ENCODE data around the gene TP53BP1.

The TP53BP1 gene

DNA sequence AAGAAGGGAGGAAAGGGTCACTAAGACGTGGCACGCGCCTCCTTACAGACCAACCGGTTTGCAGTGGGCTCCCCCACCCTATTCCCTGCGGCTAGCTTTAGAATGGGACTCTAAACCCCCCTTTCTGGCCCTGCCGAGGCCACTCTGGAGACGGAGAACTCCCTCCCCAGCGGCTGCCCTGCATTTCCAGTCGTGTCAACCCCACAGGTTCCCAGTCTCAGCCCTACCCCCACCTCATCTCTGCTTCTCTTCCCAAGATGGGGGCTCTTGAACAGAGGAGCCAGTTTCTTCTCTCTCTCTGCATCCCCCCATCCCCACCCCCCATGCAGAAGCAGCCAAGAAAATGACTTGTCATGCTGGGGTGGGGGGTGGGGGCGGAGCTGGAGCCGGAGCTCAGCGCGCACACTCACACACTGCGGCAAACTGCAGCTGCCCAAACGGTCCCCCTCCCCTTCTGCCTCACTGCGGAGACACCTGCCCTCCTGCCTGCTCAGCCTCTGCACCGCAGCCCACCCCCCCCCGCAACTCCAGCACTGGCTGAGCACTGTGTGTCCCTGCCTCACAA lies 25.3 kb upstream of the TP53BP1 start:
- H2BK120ac ChIP-seq (ENCODE audit: low read depth, low read length), result no peak overlapping the region
- H3K4me1 ChIP-seq (ENCODE audit: control insufficient read depth, insufficient read depth, low read depth, low read length), result peaks cover 24% of the 10 kb centered on the region
- no peak overlapping the region for H2BK5ac ChIP-seq (ENCODE audit: low read depth, low read length, poor library complexity, severe bottlenecking)
- peaks cover 28 to 35% of the 10 kb centered on the region in 2 experiments for H3K36me3 ChIP-seq (ENCODE audit: control insufficient read depth in 1 of 2, insufficient read depth in 2 of 2, low read depth in 1 of 2, low read length in 2 of 2)
- H4K91ac ChIP-seq (ENCODE audit: low read length), result peak overlapping the region; percentile 54
- peaks cover 32% of the 10 kb centered on the region for H3K79me1 ChIP-seq (replicated peaks; ENCODE audit: low read length, poor library complexity, severe bottlenecking)
- H3K27me3 ChIP-seq (ENCODE audit: control insufficient read depth in 1 of 2, insufficient read depth in 1 of 2, low read length in 2 of 2), result no peaks in the 10 kb centered on the region
- H3K18ac ChIP-seq (ENCODE audit: low read depth in 1 of 2, low read length in 2 of 2), result peak overlapping the region; percentile 70 to 73
- no peak overlapping the region for H2AFZ ChIP-seq (ENCODE audit: low read depth, low read length)
- H3K9me3 ChIP-seq (ENCODE audit: control insufficient read depth, low read length), result no peaks in the 10 kb centered on the region
- DNase-seq, result peak; percentile 63
- no peak overlapping the region for H2AK5ac ChIP-seq (ENCODE audit: low read length, severe bottlenecking)
- peak overlapping the region; percentile 96 for H3K9ac ChIP-seq (ENCODE audit: low read length)
- H3K4me3 ChIP-seq (ENCODE audit: insufficient read depth in 1 of 2, low read depth in 1 of 2, low read length in 2 of 2), result peak overlapping the region; percentile 73 to 99
- peak overlapping the region; percentile 90 for H3K4me2 ChIP-seq (ENCODE audit: low read length, poor library complexity, severe bottlenecking)
- no peak overlapping the region for H2BK15ac ChIP-seq (ENCODE audit: low read depth, poor library complexity, severe bottlenecking)
- peak overlapping the region in 1 of 2 experiments; percentile 85 for H3K23ac ChIP-seq (ENCODE audit: low read length in 2 of 2)
- under 1% methylated on average over 17 of the region's 18 CpGs for WGBS
- peak overlapping the region; percentile 94 to 97 for H3K4ac ChIP-seq (ENCODE audit: low read depth in 1 of 2, low read length in 2 of 2)
- peak overlapping the region; percentile 59 for H3K27ac ChIP-seq (ENCODE audit: low read length, poor library complexity, severe bottlenecking)
- peak overlapping the region in 1 of 2 experiments; percentile 27 for H2BK12ac ChIP-seq (ENCODE audit: low read length in 2 of 2)
- peak overlapping the region; percentile 45 for H4K8ac ChIP-seq (ENCODE audit: low read length)
- peak overlapping the region in 1 of 2 experiments; percentile 94 for H3K14ac ChIP-seq (ENCODE audit: low read length in 2 of 2)

DNA sequence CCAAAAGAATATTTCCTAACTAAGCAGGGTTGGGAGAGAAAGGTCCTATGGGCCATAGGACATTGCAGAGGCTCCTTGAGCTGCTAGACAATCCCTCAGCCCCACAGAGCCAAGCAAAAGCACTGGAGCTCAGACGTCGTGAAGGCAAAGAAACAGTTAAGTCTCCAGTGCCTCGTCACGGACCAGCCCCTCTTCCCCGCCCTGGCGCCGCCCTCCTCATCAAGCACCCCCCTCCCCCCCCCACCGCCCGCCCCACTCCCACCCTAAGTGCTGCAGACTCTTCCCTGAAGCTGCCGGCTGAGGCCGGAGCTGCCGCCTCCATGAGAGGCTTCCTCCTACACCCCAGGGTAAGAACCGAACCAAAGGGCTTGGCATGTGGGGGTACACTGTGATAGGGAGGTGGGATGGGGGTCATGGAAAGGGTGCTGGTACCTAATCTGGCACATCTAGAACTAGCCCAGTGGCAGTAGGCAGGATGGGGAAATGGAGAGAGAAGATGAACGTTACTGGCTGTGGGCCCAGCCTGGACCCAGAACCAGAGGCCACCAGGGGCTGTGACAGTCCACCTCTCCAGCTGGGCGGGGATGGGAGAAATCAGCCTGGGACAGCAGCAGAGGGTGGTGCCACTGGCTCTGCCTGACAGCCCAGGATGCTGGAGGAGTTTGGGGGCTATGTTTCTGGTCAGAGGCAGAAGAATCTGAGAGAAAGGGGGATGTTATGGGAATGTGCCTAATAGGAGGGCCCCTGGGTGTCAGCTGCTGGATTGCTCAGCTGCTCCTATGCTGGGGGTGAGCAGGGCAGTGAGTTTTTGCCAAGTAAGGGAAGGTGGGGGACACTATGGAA lies 24.6 kb upstream of the TP53BP1 start, which contains the start of gene MAP1A:
Gene MAP1A (plus strand): TSS at position 255 of the 843 bp plus-strand sequence. CDS start 3,866 bp downstream, outside the sequence.
- H3K27me3 ChIP-seq (ENCODE audit: control insufficient read depth in 1 of 2, insufficient read depth in 1 of 2, low read length in 2 of 2), result peaks cover 0 to 2% of the 10 kb centered on the region in 2 experiments
- H3K4me2 ChIP-seq (ENCODE audit: low read length, poor library complexity, severe bottlenecking), result peak within 1 kb of the TSS; percentile 90
- peak within 1 kb of the TSS; percentile 75 for H2BK120ac ChIP-seq (ENCODE audit: low read depth, low read length)
- no peaks in the 10 kb centered on the region for H3K9me3 ChIP-seq (ENCODE audit: control insufficient read depth, low read length)
- H2AFZ ChIP-seq (ENCODE audit: low read depth, low read length), result peak within 1 kb of the TSS; percentile 56
- H3K18ac ChIP-seq (ENCODE audit: low read depth in 1 of 2, low read length in 2 of 2), result peak within 1 kb of the TSS; percentile 85 to 89
- H3K4me3 ChIP-seq (ENCODE audit: insufficient read depth in 1 of 2, low read depth in 1 of 2, low read length in 2 of 2), result peak within 1 kb of the TSS; percentile 73 to 99
- peak within 1 kb of the TSS; percentile 85 for H2BK15ac ChIP-seq (ENCODE audit: low read depth, poor library complexity, severe bottlenecking)
- peak within 1 kb of the TSS; percentile 94 to 97 for H3K4ac ChIP-seq (ENCODE audit: low read depth in 1 of 2, low read length in 2 of 2)
- peak within 1 kb of the TSS; percentile 3 to 85 for H3K23ac ChIP-seq (ENCODE audit: low read length in 2 of 2)
- peak within 1 kb of the TSS; percentile 70 for H4K91ac ChIP-seq (ENCODE audit: low read length)
- H2BK5ac ChIP-seq (ENCODE audit: low read depth, low read length, poor library complexity, severe bottlenecking), result no peak within 1 kb of the TSS
- peak within 1 kb of the TSS in 1 of 2 experiments; percentile 94 for H3K14ac ChIP-seq (ENCODE audit: low read length in 2 of 2)
- H3K36me3 ChIP-seq (ENCODE audit: control insufficient read depth in 1 of 2, insufficient read depth in 2 of 2, low read depth in 1 of 2, low read length in 2 of 2), result peaks cover 21 to 28% of the 10 kb centered on the region in 2 experiments
- H4K8ac ChIP-seq (ENCODE audit: low read length), result peak within 1 kb of the TSS; percentile 83
- WGBS, result 0% methylated on average over 3 of the region's 15 CpGs
- peaks cover 28% of the 10 kb centered on the region for H3K79me1 ChIP-seq (replicated peaks; ENCODE audit: low read length, poor library complexity, severe bottlenecking)
- peak within 1 kb of the TSS; percentile 59 for H3K27ac ChIP-seq (ENCODE audit: low read length, poor library complexity, severe bottlenecking)
- H2AK5ac ChIP-seq (ENCODE audit: low read length, severe bottlenecking), result peak within 1 kb of the TSS; percentile 43
- peaks cover 24% of the 10 kb centered on the region for H3K4me1 ChIP-seq (ENCODE audit: control insufficient read depth, insufficient read depth, low read depth, low read length)
- H2BK12ac ChIP-seq (ENCODE audit: low read length in 2 of 2), result peak within 1 kb of the TSS; percentile 78 to 99
- peak within 1 kb of the TSS; percentile 96 for H3K9ac ChIP-seq (ENCODE audit: low read length)
- DNase-seq, result peak; percentile 83

DNA sequence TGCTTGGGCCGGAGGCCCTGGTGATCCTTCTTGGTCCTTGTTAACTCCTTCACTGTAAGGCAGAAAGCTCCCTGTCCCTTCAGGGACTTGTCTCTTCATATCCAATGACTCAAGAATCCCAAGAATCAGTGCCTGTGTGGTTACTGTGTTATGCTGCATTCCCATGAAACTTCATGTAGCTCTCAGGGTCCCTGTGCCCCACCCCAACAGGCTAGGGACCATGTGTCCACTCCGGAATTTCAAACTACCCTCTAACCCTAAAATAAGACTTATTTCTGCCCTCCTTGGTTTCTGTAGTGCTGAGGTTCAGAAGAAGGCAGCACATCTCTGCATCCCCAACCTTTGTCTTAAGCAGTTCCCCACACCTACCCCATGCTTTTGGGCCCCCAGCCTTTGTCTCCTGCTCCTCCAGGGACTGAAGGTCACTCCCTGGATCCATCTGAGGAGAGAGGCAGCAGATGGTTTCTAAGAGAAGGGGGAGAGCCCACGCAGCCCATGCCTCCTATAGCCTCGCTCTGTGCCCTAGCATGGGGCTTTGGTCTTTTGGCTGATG lies 23.9 kb upstream of the TP53BP1 start:
- Histone ChIP-seq H4K8ac (ENCODE audit: low read length) (peak overlapping the region; percentile 80), H3K9ac (ENCODE audit: low read length) (peak overlapping the region; percentile 95), H4K91ac (ENCODE audit: low read length) (peak overlapping the region; percentile 55), H3K4me1 (ENCODE audit: control insufficient read depth, insufficient read depth, low read depth, low read length) (peaks cover 24% of the 10 kb centered on the region), H3K79me1 (replicated peaks; ENCODE audit: low read length, poor library complexity, severe bottlenecking) (peaks cover 23% of the 10 kb centered on the region), H3K27ac (ENCODE audit: low read length, poor library complexity, severe bottlenecking) (peak overlapping the region; percentile 39), H3K4ac (ENCODE audit: low read depth in 1 of 2, low read length in 2 of 2) (peak overlapping the region; percentile 75 to 88), H3K4me3 (ENCODE audit: insufficient read depth in 1 of 2, low read depth in 1 of 2, low read length in 2 of 2) (peak overlapping the region; percentile 41 to 99), H2BK5ac (ENCODE audit: low read depth, low read length, poor library complexity, severe bottlenecking) (no peak overlapping the region), H3K18ac (ENCODE audit: low read depth in 1 of 2, low read length in 2 of 2) (peak overlapping the region; percentile 81 to 89), H3K14ac (ENCODE audit: low read length in 2 of 2) (peak overlapping the region in 1 of 2 experiments; percentile 49), H2BK15ac (ENCODE audit: low read depth, poor library complexity, severe bottlenecking) (peak overlapping the region; percentile 73), H3K4me2 (ENCODE audit: low read length, poor library complexity, severe bottlenecking) (peak overlapping the region; percentile 69), H3K9me3 (ENCODE audit: control insufficient read depth, low read length) (no peaks in the 10 kb centered on the region), H2BK12ac (ENCODE audit: low read length in 2 of 2) (peak overlapping the region; percentile 34 to 99), H2AFZ (ENCODE audit: low read depth, low read length) (peak overlapping the region; percentile 56), H3K23ac (ENCODE audit: low read length in 2 of 2) (no peak overlapping the region), H2AK5ac (ENCODE audit: low read length, severe bottlenecking) (peak overlapping the region; percentile 43), H3K27me3 (ENCODE audit: control insufficient read depth in 1 of 2, insufficient read depth in 1 of 2, low read length in 2 of 2) (peaks cover 0 to 9% of the 10 kb centered on the region in 2 experiments), H2BK120ac (ENCODE audit: low read depth, low read length) (peak overlapping the region; percentile 75), H3K36me3 (ENCODE audit: control insufficient read depth in 1 of 2, insufficient read depth in 2 of 2, low read depth in 1 of 2, low read length in 2 of 2) (peaks cover 15 to 21% of the 10 kb centered on the region in 2 experiments)
- DNase-seq, result peak; percentile 76
- 10% methylated on average over 4 of the region's 4 CpGs for WGBS
